AG04449 (cell line): ENCODE data around the gene TMEM125.

Experiments used
- CTCF ChIA-PET: fragments of 350-600 bp; formaldehyde crosslinking; extraction: SDS; loops from one replicate; lab custom pipeline; 2021; ENCODE audit warnings: antibody characterized with exemption; lab: Yijun Ruan, JAX
- POLR2A ChIA-PET: fragments of 400-600, 350-600 bp; formaldehyde crosslinking; extraction: SDS; loops from one replicate; lab custom pipeline; 2020; ENCODE audit warnings: antibody characterized with exemption, inconsistent platforms; lab: Yijun Ruan, JAX
- DNase-seq: peaks from one replicate; pipeline ENCODE4 v3.0.0-alpha.2; 2010; ENCODE audit warnings: low read depth, low spot score
- H3K4me3 ChIP-seq: 2 replicates; pipeline ENCODE4 v1.5.1; 2011; ENCODE audit warnings: low read depth, mild to moderate bottlenecking, control low read depth, low read length
- CTCF ChIP-seq: IDR thresholded peaks from one replicate; pipeline ENCODE4 v1.5.1; 2011; ENCODE audit warnings: mild to moderate bottlenecking, moderate library complexity, low read length, control low read depth, inconsistent platforms; ENCODE audit not compliant: insufficient read depth; ENCODE audit errors: missing control alignments

Gene TMEM125

GRCh38 chr1:43286115-43286514 lies 16.3 kb downstream of the TMEM125 start:
- CTCF ChIA-PET, result interaction anchor here (0.9 kb wide), 1 partner anchor 59 kb away, joined by 3 read pairs; no protein-coding TSS in a partner anchor
- no peak overlapping the region for H3K4me3 ChIP-seq
- DNase-seq, result no peak
- POLR2A ChIA-PET, result no interaction called here
- no peak for TF ChIP-seq CTCF

- ChIA-PET CTCF (no interaction called here), POLR2A (no interaction called here)
- DNase-seq, result no peak
Observed at GRCh38 chr1:43286533-43286932, 16.8 kb downstream of the TMEM125 start.

DNA sequence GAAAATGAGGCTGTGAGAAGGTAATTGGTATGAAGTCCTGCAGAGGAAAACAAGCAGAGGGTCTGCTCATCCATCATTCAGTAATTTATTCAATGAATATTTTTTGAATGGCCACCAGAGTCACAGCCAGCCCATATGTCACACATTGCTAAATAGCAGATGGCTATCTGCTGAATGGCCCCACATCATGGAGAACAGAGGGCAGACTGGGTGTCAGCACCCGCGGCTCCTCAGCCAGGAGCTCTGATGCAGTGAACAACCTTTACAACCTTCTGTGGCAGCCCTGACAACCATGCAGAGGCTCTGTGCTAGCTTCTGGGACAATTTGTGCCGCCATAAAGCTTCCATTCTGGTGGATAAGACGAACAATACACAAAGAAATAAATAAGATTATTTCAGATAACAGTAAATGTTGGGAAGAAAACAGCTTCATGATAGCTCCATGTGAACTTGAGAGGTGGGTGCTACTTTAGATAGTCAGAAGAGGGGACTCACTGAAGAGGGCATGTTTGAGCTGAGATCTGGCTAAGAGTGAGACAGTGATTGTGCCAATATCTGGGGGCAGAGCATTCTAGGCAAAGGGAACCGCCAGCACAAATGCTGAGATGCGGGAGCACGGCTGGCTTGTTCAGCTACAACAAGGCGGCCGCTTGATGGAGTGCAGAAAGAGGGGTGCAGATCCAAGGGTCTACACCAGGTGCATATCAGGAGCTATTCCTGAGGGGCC lies 18.4 kb downstream of the TMEM125 start:
- no peak for TF ChIP-seq CTCF
- no peak overlapping the region for H3K4me3 ChIP-seq
- CTCF ChIA-PET, result no interaction called here
- POLR2A ChIA-PET, result no interaction called here
- DNase-seq, result no peak

More at GRCh38 chr1:43286533-43286932, 16.8 kb downstream of the TMEM125 start:
- no peak overlapping the region for H3K4me3 ChIP-seq
- no peak for TF ChIP-seq CTCF

DNA sequence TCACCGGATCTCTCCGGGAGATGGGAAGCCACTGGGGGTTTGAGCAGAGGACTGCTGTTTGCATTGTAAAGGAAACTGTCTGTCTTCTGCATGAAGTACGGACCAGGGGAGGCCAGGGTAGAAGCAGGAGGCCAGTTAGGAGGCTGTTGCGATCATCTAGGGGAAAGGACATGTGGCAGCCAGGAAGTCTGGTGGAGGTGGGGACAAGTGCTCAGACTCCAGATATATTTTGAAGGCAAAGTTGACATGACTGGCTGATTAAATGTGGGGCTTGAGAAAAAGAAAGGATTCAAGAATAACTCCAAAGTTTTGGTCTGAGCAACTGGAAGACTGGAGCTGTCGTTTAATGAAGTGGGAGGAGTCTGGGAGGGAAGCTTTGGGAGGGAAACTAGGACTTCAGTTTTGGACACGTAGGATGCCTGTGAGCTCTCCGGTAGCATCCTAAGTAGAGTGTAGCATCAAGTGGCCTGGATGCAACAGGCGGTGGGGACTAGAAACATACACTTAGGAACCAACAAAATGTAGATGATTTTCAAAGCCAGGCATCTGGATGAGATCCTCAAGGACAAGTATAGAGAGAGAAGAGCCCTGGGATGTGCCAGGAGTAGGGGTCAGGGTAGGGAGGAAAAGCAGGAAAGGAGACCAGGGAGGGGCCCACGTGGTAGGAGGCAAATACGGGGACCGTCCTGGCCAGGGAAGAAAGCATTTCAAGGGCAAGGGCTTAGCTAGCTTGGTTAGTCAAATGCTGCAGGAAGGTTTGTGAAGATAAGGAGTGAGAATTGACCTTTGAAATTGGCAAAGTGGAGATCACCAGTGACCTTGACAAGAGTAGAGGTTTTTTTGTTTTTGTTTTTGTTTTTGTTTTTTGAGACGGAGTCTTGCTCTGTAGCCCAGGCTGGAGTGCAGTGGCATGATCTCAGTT lies 19.3 kb downstream of the TMEM125 start:
- DNase-seq, result no peak
- ChIA-PET POLR2A (no interaction called here), CTCF (interaction anchor here (0.7 kb wide), 1 partner anchor 9 kb away, joined by 3 read pairs; no protein-coding TSS in a partner anchor)
- TF ChIP-seq CTCF, result no peak
- H3K4me3 ChIP-seq, result no peak overlapping the region

DNA sequence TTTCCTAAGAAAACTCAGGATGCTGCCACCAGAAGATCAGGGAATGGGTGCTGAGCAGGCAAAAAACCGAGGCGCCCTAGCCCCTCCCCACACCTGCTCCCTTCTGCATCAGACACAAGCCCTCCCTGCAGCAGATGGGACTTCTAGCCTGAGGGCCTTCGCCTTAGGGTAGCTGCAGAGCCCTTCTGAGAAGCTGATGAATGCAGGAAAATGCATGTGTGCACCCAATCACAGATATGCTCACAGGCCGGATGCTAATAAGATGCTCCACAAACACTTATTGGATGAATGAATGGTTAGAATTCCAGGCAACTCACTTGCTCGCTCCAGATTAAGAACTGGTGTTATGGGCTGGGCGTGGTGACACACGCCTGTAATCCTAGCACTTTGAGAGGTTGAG lies 22.4 kb downstream of the TMEM125 start:
- H3K4me3 ChIP-seq, result no peak overlapping the region
- CTCF ChIA-PET, result no interaction called here
- no peak for DNase-seq
- POLR2A ChIA-PET, result no interaction called here
- TF ChIP-seq CTCF, result no peak

GRCh38 chr1:43292679-43293078 lies 22.9 kb downstream of the TMEM125 start:
- DNase-seq, result no peak
- POLR2A ChIA-PET, result no interaction called here
- CTCF ChIA-PET, result interaction anchor here (1.0 kb wide), 1 partner anchor 24 kb away, joined by 3 read pairs; no protein-coding TSS in a partner anchor
- H3K4me3 ChIP-seq, result no peak overlapping the region
- no peak for TF ChIP-seq CTCF
